Activated T-cell treated with anti-CD3 and anti-CD28 coated beads, Interleukin-2, amount 50 U/mL, for 4 hours (primary cell): Measurements from ENCODE around the gene NOMO2. TPM values are rescaled to one million over a fixed set of nuclear protein-coding genes. Genes with fewer than 3 reads are reported as not detected.
A peak's percentile ranks its signal among the peaks of the same experiment; 100 is the strongest.
"Not testable (repeated sequence)": the region's sequence is repeated elsewhere in the genome, so short reads cannot be mapped to it uniquely, and the experiment has no call there.

ENCODE experiments used
- ATAC-seq, 2 donors: fragments of 200-7000 bp; cut with Tn5 transposase; one replicate each; pipeline ENCODE4 v1.10.0; 2021
- DNase-seq: peaks from one replicate; pipeline ENCODE4 v3.0.0-alpha.2; 2020
- H3K27me3 Mint-ChIP-seq: one replicate; pipeline ENCODE4 v1.8.0; 2021; ENCODE audit warnings: low read depth, mixed read lengths
- H3K36me3 Mint-ChIP-seq: one replicate; pipeline ENCODE4 v1.8.0; 2022; ENCODE audit warnings: mixed read lengths; ENCODE audit not compliant: insufficient read depth
- H3K4me1 Mint-ChIP-seq: one replicate; pipeline ENCODE4 v1.8.0; 2021; ENCODE audit warnings: low read depth, mixed read lengths
- H3K4me3 Mint-ChIP-seq: one replicate; pipeline ENCODE4 v1.8.0; 2021; ENCODE audit warnings: mild to moderate bottlenecking, moderate library complexity, mixed read lengths
- H3K9me3 Mint-ChIP-seq: one replicate; pipeline ENCODE4 v1.8.0; 2021; ENCODE audit warnings: mixed read lengths
- total RNA-seq, 3 donors: library from RNA; stranded (reverse); gene quantifications; one replicate each; pipeline ENCODE4 v1.2.1, GENCODE V29; 2021

The NOMO2 gene
- 100 to 1,000 TPM; 130 to 135 (median 134) TPM for total RNA-seq

GRCh38 chr16:18561727-18562314 is at the start of gene NOMO2:
Gene NOMO2, minus strand, starts transcription at chr16:18562097. Its CDS starts 57 bp downstream, at chr16:18562040.
- not testable (repeated sequence) for H3K36me3 Mint-ChIP-seq, H3K9me3 Mint-ChIP-seq
- peak; percentile 96 to 97 for ATAC-seq

GRCh38 chr16:18610147-18610803 is 48.4 kb upstream of the NOMO2 start:
- not testable (repeated sequence) for H3K4me1 Mint-ChIP-seq, ATAC-seq, H3K4me3 Mint-ChIP-seq, DNase-seq, H3K27me3 Mint-ChIP-seq, H3K36me3 Mint-ChIP-seq, H3K9me3 Mint-ChIP-seq

More at GRCh38 chr16:18561727-18562314, at the start of gene NOMO2:
- DNase-seq, result peak; percentile 87
- Mint-ChIP-seq H3K4me3 (peak within 1 kb of the TSS; percentile 71), H3K4me1 (peaks cover 12% of the 10 kb centered on the region)
- not testable (repeated sequence) for H3K27me3 Mint-ChIP-seq

GRCh38 chr16:18608271-18608670 is 46.4 kb upstream of the NOMO2 start:
- not testable (repeated sequence) for ATAC-seq, H3K36me3 Mint-ChIP-seq, H3K9me3 Mint-ChIP-seq, H3K4me1 Mint-ChIP-seq, H3K4me3 Mint-ChIP-seq, DNase-seq
- peaks cover 11% of the 10 kb centered on the region for H3K27me3 Mint-ChIP-seq

GRCh38 chr16:18603572-18604246 is 41.8 kb upstream of the NOMO2 start:
- not testable (repeated sequence) for DNase-seq, H3K4me1 Mint-ChIP-seq, H3K9me3 Mint-ChIP-seq, H3K4me3 Mint-ChIP-seq, H3K27me3 Mint-ChIP-seq, ATAC-seq, H3K36me3 Mint-ChIP-seq

GRCh38 chr16:18598582-18598981 is 36.7 kb upstream of the NOMO2 start:
- not testable (repeated sequence) for H3K4me3 Mint-ChIP-seq, H3K36me3 Mint-ChIP-seq

GRCh38 chr16:18597734-18598133 is 35.8 kb upstream of the NOMO2 start:
- DNase-seq, H3K4me1 Mint-ChIP-seq, H3K36me3 Mint-ChIP-seq, H3K9me3 Mint-ChIP-seq, H3K4me3 Mint-ChIP-seq, ATAC-seq, H3K27me3 Mint-ChIP-seq: not testable (repeated sequence)

More at GRCh38 chr16:18598582-18598981, 36.7 kb upstream of the NOMO2 start:
- not testable (repeated sequence) for H3K9me3 Mint-ChIP-seq, H3K4me1 Mint-ChIP-seq, H3K27me3 Mint-ChIP-seq, DNase-seq, ATAC-seq

GRCh38 chr16:18597319-18597718 is 35.4 kb upstream of the NOMO2 start:
- not testable (repeated sequence) for ATAC-seq, DNase-seq, H3K4me1 Mint-ChIP-seq, H3K36me3 Mint-ChIP-seq, H3K27me3 Mint-ChIP-seq, H3K9me3 Mint-ChIP-seq, H3K4me3 Mint-ChIP-seq

GRCh38 chr16:18595796-18596195 is 33.9 kb upstream of the NOMO2 start:
- not testable (repeated sequence) for H3K9me3 Mint-ChIP-seq, H3K36me3 Mint-ChIP-seq, H3K27me3 Mint-ChIP-seq, H3K4me3 Mint-ChIP-seq, ATAC-seq, H3K4me1 Mint-ChIP-seq, DNase-seq

- H3K4me3 Mint-ChIP-seq, result not testable (repeated sequence)
- peak in 1 of 2 donors; percentile 57 for ATAC-seq
Measured at GRCh38 chr16:18594880-18595279, 33.0 kb upstream of the NOMO2 start.

GRCh38 chr16:18593904-18594303 is 32.0 kb upstream of the NOMO2 start:
- not testable (repeated sequence) for H3K36me3 Mint-ChIP-seq, H3K9me3 Mint-ChIP-seq, H3K27me3 Mint-ChIP-seq, H3K4me3 Mint-ChIP-seq, DNase-seq, H3K4me1 Mint-ChIP-seq, ATAC-seq

More at GRCh38 chr16:18594880-18595279, 33.0 kb upstream of the NOMO2 start:
- H3K9me3 Mint-ChIP-seq, DNase-seq, H3K36me3 Mint-ChIP-seq, H3K27me3 Mint-ChIP-seq, H3K4me1 Mint-ChIP-seq: not testable (repeated sequence)

GRCh38 chr16:18592982-18593381 is 31.1 kb upstream of the NOMO2 start:
- H3K27me3 Mint-ChIP-seq, ATAC-seq, H3K4me1 Mint-ChIP-seq, H3K9me3 Mint-ChIP-seq, H3K36me3 Mint-ChIP-seq, H3K4me3 Mint-ChIP-seq, DNase-seq: not testable (repeated sequence)

GRCh38 chr16:18591908-18592307 is 30.0 kb upstream of the NOMO2 start:
- H3K4me3 Mint-ChIP-seq, H3K36me3 Mint-ChIP-seq, DNase-seq, H3K27me3 Mint-ChIP-seq, ATAC-seq, H3K9me3 Mint-ChIP-seq, H3K4me1 Mint-ChIP-seq: not testable (repeated sequence)

GRCh38 chr16:18591441-18591840 is 29.5 kb upstream of the NOMO2 start:
- H3K4me1 Mint-ChIP-seq, H3K27me3 Mint-ChIP-seq, ATAC-seq, H3K4me3 Mint-ChIP-seq, H3K9me3 Mint-ChIP-seq, DNase-seq, H3K36me3 Mint-ChIP-seq: not testable (repeated sequence)

- H3K9me3 Mint-ChIP-seq, result not testable (repeated sequence)
Measured at GRCh38 chr16:18589806-18590205, 27.9 kb upstream of the NOMO2 start.

More at GRCh38 chr16:18589806-18590205, 27.9 kb upstream of the NOMO2 start:
- not testable (repeated sequence) for H3K4me1 Mint-ChIP-seq, DNase-seq, H3K4me3 Mint-ChIP-seq, H3K36me3 Mint-ChIP-seq, H3K27me3 Mint-ChIP-seq, ATAC-seq
